HEK293 (cell line): ENCODE data around the gene GOLT1B.
A peak's percentile ranks its signal among the peaks of the same experiment; 100 is the strongest.

Source experiments
- CTCF ChIA-PET: fragments of 350-600 bp; formaldehyde crosslinking; extraction: SDS; loops from one replicate; lab custom pipeline; 2021; ENCODE audit warnings: antibody characterized with exemption; lab: Yijun Ruan, JAX
- POLR2A ChIA-PET: fragments of 300-600 bp; formaldehyde crosslinking; extraction: SDS; loops from one replicate; lab custom pipeline; 2020; ENCODE audit warnings: antibody characterized with exemption, inconsistent platforms; lab: Yijun Ruan, JAX
- H3K27ac ChIP-seq: fragments of 200-500 bp; sonication (Bioruptor generic); 2 replicates; pipeline ENCODE4 v1.5.1; 2014; ENCODE audit warnings: low read depth, low read length, control low read depth, inconsistent platforms; ENCODE audit errors: extremely low read depth
- H3K36me3 ChIP-seq, 2 experiments: fragments of 200-500 bp in 1 of 2; sonication (Bioruptor generic) in 1 of 2; 1 replicate in 1 of 2; 2 replicates in 1 of 2; pipeline ENCODE4 v1.5.1; 2014 to 2017; ENCODE audit warnings: inconsistent platforms in 2 of 2, low read length in 2 of 2; ENCODE audit not compliant: control insufficient read depth in 2 of 2, insufficient read depth in 1 of 2
- H3K4me1 ChIP-seq: fragments of 200-500 bp; sonication (Bioruptor generic); 2 replicates; pipeline ENCODE4 v1.5.1; 2014; ENCODE audit warnings: mild to moderate bottlenecking, low read length, inconsistent platforms; ENCODE audit not compliant: control insufficient read depth, insufficient read depth
- H3K4me3 ChIP-seq: 2 replicates; pipeline ENCODE4 v1.5.1; 2011; ENCODE audit warnings: low read depth, mild to moderate bottlenecking, control low read depth, low read length, moderate library complexity
- H3K9me3 ChIP-seq: fragments of 200-500 bp; sonication (Bioruptor generic); 2 replicates; pipeline ENCODE4 v1.5.1; 2014; ENCODE audit warnings: low read depth, low read length, inconsistent platforms; ENCODE audit not compliant: control insufficient read depth, insufficient read depth
- BCL11A ChIP-seq: fragments of 450-650 bp; formaldehyde crosslinking; IDR thresholded peaks from 2 replicates; pipeline ENCODE4 v1.5.1; 2016; ENCODE audit warnings: low read depth, missing biosample characterization, missing genetic modification characterization
- GLIS1 ChIP-seq: fragments of 450-650 bp; formaldehyde crosslinking; IDR thresholded peaks from 2 replicates; pipeline ENCODE4 v1.5.1; 2016; ENCODE audit warnings: missing biosample characterization, missing genetic modification characterization
- KLF1 ChIP-seq: fragments of 450-650 bp; formaldehyde crosslinking; IDR thresholded peaks from 2 replicates; pipeline ENCODE4 v1.5.1; 2016; ENCODE audit warnings: missing biosample characterization, missing genetic modification characterization
- KLF8 ChIP-seq: fragments of 450-650 bp; formaldehyde crosslinking; IDR thresholded peaks from 2 replicates; pipeline ENCODE4 v1.5.1; 2016; ENCODE audit warnings: missing biosample characterization, missing genetic modification characterization
- RBAK ChIP-seq: fragments of 450-650 bp; formaldehyde crosslinking; IDR thresholded peaks from 2 replicates; pipeline ENCODE4 v1.5.1; 2016; ENCODE audit warnings: missing biosample characterization, missing genetic modification characterization
- SETDB1 ChIP-seq: IDR thresholded peaks from one replicate; pipeline ENCODE4 v1.6.1; 2017; ENCODE audit warnings: mild to moderate bottlenecking, low read length, moderate library complexity, mixed read lengths; ENCODE audit not compliant: insufficient read length
- SP3 ChIP-seq: fragments of 450-650 bp; formaldehyde crosslinking; IDR thresholded peaks from 2 replicates; pipeline ENCODE4 v1.5.1; 2016; ENCODE audit warnings: missing biosample characterization, missing genetic modification characterization
- ZNF132 ChIP-seq: fragments of 450-650 bp; formaldehyde crosslinking; IDR thresholded peaks from 2 replicates; pipeline ENCODE4 v1.5.1; 2017; ENCODE audit warnings: missing biosample characterization, missing genetic modification characterization, borderline replicate concordance
- ZNF133 ChIP-seq: fragments of 450-650 bp; formaldehyde crosslinking; IDR thresholded peaks from 2 replicates; pipeline ENCODE4 v1.5.1; 2016; ENCODE audit warnings: missing biosample characterization, missing genetic modification characterization
- ZNF140 ChIP-seq: fragments of 450-650 bp; formaldehyde crosslinking; IDR thresholded peaks from 2 replicates; pipeline ENCODE4 v1.5.1; 2016; ENCODE audit warnings: missing biosample characterization, missing genetic modification characterization
- ZNF16 ChIP-seq: fragments of 450-650 bp; formaldehyde crosslinking; IDR thresholded peaks from 2 replicates; pipeline ENCODE4 v1.5.1; 2016; ENCODE audit warnings: low read depth, missing biosample characterization, missing genetic modification characterization
- ZNF266 ChIP-seq: fragments of 450-650 bp; formaldehyde crosslinking; IDR thresholded peaks from 2 replicates; pipeline ENCODE4 v1.5.1; 2016; ENCODE audit warnings: missing biosample characterization, missing genetic modification characterization, low read depth
- ZNF341 ChIP-seq: fragments of 450-650 bp; formaldehyde crosslinking; IDR thresholded peaks from 2 replicates; pipeline ENCODE4; 2016; ENCODE audit warnings: low read depth, missing biosample characterization, missing genetic modification characterization
- ZNF544 ChIP-seq: fragments of 450-650 bp; formaldehyde crosslinking; IDR thresholded peaks from 2 replicates; pipeline ENCODE4 v1.5.0; 2017; ENCODE audit warnings: missing biosample characterization, missing genetic modification characterization
- ZNF785 ChIP-seq: fragments of 450-650 bp; formaldehyde crosslinking; IDR thresholded peaks from 2 replicates; pipeline ENCODE4 v1.5.1; 2016; ENCODE audit warnings: missing biosample characterization, missing genetic modification characterization
- TF ChIP-seq, protein P1 (sequence below): IDR thresholded peaks from 2 replicates; pipeline ENCODE4 v1.6.1; 2011; ENCODE audit warnings: mild to moderate bottlenecking, low read depth, low read length, borderline replicate concordance
- TF ChIP-seq, protein P2 (sequence below): fragments of 450-650 bp; formaldehyde crosslinking; IDR thresholded peaks from 2 replicates; pipeline ENCODE4 v1.5.1; 2016; ENCODE audit warnings: missing biosample characterization, missing genetic modification characterization
- TF ChIP-seq, protein P3 (sequence below): fragments of 450-650 bp; formaldehyde crosslinking; IDR thresholded peaks from 2 replicates; pipeline ENCODE4 v1.5.1; 2016; ENCODE audit warnings: missing biosample characterization, missing genetic modification characterization
- TF ChIP-seq, protein P4 (sequence below): fragments of 450-650 bp; formaldehyde crosslinking; IDR thresholded peaks from 2 replicates; pipeline ENCODE4 v1.5.1; 2016; ENCODE audit warnings: missing biosample characterization, missing genetic modification characterization

The GOLT1B gene

DNA sequence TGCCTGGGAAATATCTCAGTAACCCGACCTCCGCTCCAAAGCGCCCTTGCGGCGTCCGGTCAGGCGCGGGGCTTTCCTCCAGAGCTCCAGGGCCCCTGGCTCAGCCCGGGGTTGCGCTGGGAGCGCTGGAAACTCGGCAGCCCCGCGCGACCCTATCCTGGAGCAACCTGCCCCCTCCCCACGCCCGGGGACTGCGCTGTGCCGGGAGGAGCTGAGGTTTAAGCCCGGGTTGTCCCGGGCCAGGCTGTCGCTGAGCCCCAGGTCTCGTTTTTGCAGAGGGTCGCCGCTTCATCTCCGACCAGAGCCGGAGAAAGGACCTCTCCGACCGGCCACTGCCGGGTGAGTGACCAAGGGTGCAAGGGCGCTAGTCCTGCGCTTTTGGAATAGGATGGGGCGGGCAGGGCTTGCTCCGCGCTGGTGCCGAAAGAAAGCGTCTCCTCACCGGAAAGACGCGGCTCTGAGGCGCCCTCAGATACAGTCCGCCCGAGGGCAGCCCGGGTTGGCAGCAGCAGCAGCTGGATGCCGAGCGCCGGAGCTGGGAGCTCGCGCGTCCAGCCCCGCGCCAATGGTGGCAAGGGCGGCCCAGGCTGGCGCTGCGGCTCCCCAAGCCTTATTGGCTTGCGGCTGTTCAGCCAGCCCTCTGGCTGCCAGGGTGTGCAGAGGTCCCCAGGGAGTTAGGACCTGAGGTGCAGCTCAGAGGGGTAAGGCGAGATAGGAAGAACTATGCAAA lies 26.0 kb downstream of the GOLT1B start (continued):
- no peak for TF ChIP-seq ZNF785 (tag by site-specific recombination)
- TF ChIP-seq SP3 (tag by site-specific recombination) = no peak
- TF ChIP-seq, protein P1, sequence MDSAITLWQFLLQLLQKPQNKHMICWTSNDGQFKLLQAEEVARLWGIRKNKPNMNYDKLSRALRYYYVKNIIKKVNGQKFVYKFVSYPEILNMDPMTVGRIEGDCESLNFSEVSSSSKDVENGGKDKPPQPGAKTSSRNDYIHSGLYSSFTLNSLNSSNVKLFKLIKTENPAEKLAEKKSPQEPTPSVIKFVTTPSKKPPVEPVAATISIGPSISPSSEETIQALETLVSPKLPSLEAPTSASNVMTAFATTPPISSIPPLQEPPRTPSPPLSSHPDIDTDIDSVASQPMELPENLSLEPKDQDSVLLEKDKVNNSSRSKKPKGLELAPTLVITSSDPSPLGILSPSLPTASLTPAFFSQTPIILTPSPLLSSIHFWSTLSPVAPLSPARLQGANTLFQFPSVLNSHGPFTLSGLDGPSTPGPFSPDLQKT = no peak
- TF ChIP-seq, protein P2, sequence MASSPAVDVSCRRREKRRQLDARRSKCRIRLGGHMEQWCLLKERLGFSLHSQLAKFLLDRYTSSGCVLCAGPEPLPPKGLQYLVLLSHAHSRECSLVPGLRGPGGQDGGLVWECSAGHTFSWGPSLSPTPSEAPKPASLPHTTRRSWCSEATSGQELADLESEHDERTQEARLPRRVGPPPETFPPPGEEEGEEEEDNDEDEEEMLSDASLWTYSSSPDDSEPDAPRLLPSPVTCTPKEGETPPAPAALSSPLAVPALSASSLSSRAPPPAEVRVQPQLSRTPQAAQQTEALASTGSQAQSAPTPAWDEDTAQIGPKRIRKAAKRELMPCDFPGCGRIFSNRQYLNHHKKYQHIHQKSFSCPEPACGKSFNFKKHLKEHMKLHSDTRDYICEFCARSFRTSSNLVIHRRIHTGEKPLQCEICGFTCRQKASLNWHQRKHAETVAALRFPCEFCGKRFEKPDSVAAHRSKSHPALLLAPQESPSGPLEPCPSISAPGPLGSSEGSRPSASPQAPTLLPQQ (tag by site-specific recombination) = no peak
- 0 out of 2 replicates have a peak, but pooled peaks have one; percentile 19 for TF ChIP-seq GLIS1
- TF ChIP-seq, protein P3, sequence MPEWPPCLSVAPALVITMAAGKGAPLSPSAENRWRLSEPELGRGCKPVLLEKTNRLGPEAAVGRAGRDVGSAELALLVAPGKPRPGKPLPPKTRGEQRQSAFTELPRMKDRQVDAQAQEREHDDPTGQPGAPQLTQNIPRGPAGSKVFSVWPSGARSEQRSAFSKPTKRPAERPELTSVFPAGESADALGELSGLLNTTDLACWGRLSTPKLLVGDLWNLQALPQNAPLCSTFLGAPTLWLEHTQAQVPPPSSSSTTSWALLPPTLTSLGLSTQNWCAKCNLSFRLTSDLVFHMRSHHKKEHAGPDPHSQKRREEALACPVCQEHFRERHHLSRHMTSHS = no peak
- TF ChIP-seq KLF8 = no peak
- no peak for TF ChIP-seq RBAK (tag by site-specific recombination)
- TF ChIP-seq ZNF266 (tag by site-specific recombination) = no peak
- peak; percentile 50; the same call in 1 of the 2 replicates for TF ChIP-seq ZNF341 (tag by site-specific recombination)

DNA sequence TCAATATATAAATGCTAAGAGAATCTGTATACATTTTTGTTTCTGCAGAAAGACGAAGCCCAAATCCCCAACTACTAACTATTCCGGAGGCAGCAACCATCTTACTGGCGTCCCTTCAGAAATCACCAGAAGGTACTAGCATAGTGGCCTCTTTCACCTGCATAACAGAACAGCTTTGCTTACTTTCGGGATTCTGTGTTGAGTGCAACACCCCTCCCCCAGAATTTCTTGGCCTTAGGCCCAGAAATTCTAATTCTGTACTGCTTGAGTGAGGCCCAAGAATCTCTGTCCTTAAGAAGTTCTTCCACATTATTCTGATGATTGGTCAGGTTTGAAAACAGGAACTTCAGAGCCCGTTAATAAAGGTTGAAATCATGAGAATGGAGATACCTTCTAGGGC lies 27.4 kb downstream of the GOLT1B start:
- Histone ChIP-seq H3K9me3 (no peaks in the 10 kb centered on the region; the same call in 1 of the 2 replicates), H3K27ac (no peak overlapping the region), H3K36me3 (no peaks in the 10 kb centered on the region), H3K4me1 (peaks cover 8% of the 10 kb centered on the region; the same call in 1 of the 2 replicates), H3K4me3 (no peak overlapping the region)
- TF ChIP-seq GLIS1 (no peak), ZNF133 (tag by site-specific recombination) (no peak), ZNF341 (tag by site-specific recombination) (peak; percentile 64; the same call in 1 of the 2 replicates)
- CTCF ChIA-PET = interaction anchor here (0.7 to 0.8 kb wide), 2 partner anchors 153 to 198 kb away, joined by 3 read pairs; no protein-coding TSS in a partner anchor
- POLR2A ChIA-PET = no interaction called here

DNA sequence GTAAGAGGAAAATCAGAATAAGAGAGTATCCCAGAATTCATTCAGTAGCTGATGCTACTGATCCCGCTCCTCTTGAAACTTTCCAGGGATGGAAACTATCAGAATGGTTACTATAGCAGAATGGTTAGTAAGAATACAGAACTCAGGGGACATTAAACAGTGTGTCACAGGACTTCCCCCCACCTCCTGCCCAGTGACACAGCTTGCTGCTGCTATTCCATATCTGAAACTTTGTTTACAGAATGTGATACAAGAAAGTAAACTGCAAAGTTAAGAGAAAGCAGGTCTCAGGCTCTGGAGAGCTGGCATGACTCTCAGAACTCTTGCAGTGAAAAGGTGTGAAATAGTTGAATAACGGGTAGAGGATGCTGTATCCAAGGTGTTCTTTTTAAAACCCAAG lies 27.9 kb downstream of the GOLT1B start:
- TF ChIP-seq BCL11A (tag by site-specific recombination) = no peak
- no peak for TF ChIP-seq ZNF132 (tag by site-specific recombination)
- TF ChIP-seq SETDB1 = no peak
- TF ChIP-seq, protein P4, sequence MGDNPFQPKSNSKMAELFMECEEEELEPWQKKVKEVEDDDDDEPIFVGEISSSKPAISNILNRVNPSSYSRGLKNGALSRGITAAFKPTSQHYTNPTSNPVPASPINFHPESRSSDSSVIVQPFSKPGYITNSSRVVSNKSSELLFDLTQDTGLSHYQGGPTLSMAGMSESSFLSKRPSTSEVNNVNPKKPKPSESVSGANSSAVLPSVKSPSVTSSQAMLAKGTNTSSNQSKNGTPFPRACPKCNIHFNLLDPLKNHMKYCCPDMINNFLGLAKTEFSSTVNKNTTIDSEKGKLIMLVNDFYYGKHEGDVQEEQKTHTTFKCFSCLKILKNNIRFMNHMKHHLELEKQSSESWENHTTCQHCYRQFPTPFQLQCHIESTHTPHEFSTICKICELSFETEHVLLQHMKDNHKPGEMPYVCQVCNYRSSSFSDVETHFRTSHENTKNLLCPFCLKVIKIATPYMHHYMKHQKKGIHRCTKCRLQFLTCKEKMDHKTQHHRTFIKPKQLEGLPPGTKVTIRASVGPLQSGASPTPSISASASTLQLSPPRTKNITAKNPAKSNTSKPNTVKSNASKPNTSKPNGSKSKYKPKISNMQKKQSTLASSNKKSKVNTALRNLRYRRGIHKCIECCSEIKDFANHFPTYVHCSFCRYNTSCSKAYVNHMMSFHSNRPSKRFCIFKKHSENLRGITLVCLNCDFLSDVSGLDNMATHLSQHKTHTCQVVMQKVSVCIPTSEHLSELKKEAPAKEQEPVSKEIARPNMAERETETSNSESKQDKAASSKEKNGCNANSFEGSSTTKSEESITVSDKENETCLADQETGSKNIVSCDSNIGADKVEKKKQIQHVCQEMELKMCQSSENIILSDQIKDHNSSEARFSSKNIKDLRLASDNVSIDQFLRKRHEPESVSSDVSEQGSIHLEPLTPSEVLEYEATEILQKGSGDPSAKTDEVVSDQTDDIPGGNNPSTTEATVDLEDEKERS (tag by site-specific recombination) = no peak
- no peak for TF ChIP-seq ZNF544 (tag by site-specific recombination)
- TF ChIP-seq KLF1 (tag by site-specific recombination) = no peak
- TF ChIP-seq ZNF16 (tag by site-specific recombination) = no peak
- no peak for TF ChIP-seq ZNF140 (tag by site-specific recombination)
- peaks cover 8% of the 10 kb centered on the region; the same call in 1 of the 2 replicates for H3K4me1 ChIP-seq
- POLR2A ChIA-PET = no interaction called here
- no peaks in the 10 kb centered on the region for H3K36me3 ChIP-seq
- no peaks in the 10 kb centered on the region for H3K9me3 ChIP-seq
- CTCF ChIA-PET = interaction anchor here (0.7 kb wide), 1 partner anchor 153 kb away, joined by 3 read pairs; no protein-coding TSS in a partner anchor
- H3K4me3 ChIP-seq = no peak overlapping the region
- no peak overlapping the region for H3K27ac ChIP-seq
